ENCODE measurements around the gene PDE2A.

The PDE2A gene

DNA sequence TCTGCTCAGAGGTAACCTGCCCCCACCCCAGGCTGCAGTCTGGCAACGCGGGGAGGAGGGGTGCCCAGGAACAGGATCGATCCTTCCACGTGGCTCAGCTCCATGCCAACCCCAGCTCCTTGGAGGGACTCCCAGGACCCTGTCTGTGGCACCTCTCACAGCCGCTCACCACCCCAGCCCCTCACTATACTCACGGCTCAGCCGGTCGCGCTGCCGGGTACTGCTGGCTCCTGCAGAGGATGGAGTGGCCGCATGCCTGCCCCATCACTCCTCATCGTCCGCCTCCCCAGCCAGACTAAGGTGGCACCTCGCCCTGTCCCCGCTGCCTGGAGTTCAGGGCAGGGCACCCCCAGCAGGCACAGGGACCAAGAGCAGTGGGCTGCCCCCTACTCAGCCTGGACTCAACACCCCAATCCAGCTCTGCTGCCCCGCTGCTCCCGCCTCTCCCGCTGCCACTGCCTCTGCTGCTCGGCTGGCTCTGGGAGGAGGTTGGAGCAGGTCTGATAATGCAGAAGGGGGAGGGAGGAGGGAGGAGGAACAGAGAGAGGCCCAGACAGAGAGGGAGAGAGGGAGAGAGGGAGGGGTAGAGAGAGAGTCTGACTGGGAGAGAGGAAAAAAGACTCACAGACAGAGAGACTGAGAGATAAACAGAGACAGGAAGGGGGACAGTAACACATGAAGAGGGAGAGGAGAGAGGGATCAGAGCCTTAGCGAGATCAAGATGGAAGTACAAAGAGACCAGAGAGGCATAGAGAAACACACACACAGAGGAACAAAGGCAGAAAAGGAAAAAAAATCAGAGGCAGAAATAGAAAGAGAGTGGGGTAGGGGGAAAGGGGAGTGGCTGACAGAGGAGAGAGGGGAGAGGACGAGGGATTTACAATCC lies at the start of gene PDE2A:
Gene PDE2A (minus strand): TSS at position 480 of the 886 bp plus-strand sequence. CDS start 215 bp downstream, at position 265.
- DNase-seq = no peak
- in situ Hi-C loops (cut with HindIII; ENCODE audit: low pct_ligation_motif_present, low pct_unique_long_range_greater_than_20kb, low sequenced_read_pairs) = no loop called here

GRCh38 chr11:72723508-72723907 lies 49.3 kb upstream of the PDE2A start:
- in situ Hi-C loops (cut with HindIII; ENCODE audit: low pct_ligation_motif_present, low pct_unique_long_range_greater_than_20kb, low sequenced_read_pairs) = no loop called here

DNA sequence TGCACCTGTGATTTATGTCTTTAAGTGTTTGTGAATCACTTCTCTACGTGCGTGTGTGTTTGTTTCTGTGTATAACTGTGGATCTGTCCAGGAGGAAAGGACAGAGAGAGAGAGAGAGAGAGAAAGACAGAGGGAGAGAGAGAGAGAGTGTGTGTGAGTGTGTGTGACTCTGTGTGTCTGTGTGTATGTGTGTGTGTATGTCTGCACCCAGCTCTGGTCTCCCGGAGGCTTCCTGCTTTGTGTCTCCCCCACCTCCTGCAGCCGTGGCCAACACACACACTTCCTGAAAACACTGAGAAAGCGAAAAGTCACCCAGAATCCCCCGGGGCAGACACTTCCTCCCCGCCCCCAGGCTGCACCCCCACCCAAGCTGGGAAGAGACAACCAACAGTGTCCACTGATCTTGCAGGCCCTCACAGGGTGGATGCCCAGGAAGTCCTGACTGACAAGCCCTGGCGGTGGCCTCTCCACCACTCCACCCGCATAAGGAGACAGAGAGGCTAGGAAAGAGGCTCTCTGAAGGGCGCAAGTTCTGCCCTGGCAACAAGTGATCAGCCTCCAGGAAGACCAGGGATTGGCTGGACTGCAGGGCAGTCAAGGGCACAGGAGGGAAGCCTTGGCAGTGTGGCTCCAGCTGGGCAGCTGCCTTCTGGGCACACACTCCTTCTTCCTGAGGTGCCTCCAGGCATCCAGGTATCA lies 48.0 kb upstream of the PDE2A start:
- in situ Hi-C loops (cut with HindIII; ENCODE audit: low pct_ligation_motif_present, low pct_unique_long_range_greater_than_20kb, low sequenced_read_pairs) = no loop called here
- peak; percentile 85 for DNase-seq

More at GRCh38 chr11:72723508-72723907, 49.3 kb upstream of the PDE2A start:
- DNase-seq = peak; percentile 66

DNA sequence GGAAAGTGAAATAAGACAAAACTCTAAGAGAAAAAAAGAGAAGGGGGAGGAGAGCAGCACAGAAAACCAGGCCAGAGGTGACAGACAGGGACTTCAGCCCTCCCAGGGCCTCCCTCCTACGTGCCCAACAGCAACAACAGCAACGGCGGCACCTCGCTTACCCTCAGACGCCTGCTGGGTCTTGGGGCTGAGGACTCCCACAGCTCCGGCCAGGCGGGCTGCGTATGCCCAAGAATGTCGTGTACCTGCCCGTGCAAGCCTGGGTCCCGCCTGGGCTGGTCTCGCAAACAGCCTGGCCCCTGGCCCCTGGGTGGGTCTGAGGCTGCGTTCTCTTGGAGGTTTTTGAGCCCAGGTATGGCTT lies 47.4 kb upstream of the PDE2A start:
- in situ Hi-C loops (cut with HindIII; ENCODE audit: low pct_ligation_motif_present, low pct_unique_long_range_greater_than_20kb, low sequenced_read_pairs) = no loop called here

DNA sequence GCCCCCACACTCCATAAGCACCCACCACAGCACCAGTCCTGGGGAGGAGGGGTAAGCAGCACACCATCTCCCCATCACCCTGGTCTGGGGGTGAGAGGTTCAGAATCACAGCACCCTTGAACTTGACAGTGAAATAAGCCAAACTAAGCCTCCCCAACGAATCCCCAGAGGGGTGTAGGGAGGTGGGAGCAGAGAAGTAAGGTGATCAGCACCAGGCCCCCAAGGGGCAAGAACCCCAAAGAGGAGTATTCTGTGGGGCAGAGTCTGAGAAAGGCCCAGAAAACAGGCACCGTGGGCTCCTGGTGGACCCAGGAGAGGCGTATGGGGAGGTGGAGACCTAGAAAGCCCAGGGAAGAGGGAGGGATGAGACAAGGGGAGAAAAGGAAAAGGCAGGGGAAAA lies 47.1 kb upstream of the PDE2A start:
- no peak for DNase-seq
- in situ Hi-C loops (cut with HindIII; ENCODE audit: low pct_ligation_motif_present, low pct_unique_long_range_greater_than_20kb, low sequenced_read_pairs) = no loop called here

More for the DNA sequence above, 47.4 kb upstream of the PDE2A start:
- peak; percentile 8 for DNase-seq

- no peak for DNase-seq
- in situ Hi-C loops (cut with HindIII; ENCODE audit: low pct_ligation_motif_present, low pct_unique_long_range_greater_than_20kb, low sequenced_read_pairs) = no loop called here
These were observed 46.6 kb upstream of the PDE2A start for GRCh38 chr11:72720784-72721183.

DNA sequence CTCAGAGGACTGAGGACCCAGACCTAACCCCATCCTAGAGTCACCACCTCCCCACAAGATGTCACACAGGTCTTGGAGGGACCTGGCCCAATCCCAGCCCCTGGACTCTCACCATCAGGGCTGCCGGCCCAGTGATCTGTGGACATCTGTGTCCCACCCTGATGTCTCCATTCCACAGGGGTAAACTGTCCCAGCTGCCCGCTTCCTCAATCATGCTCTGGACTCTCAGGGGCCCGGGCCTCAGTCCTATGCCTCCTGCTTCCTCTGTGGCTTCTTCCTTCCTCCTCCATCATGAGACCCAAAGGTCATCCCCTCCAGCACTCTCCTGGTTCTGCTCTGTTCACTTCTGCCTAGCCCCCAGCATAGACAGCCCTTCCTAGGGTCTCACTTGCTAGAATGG lies 45.8 kb upstream of the PDE2A start:
- in situ Hi-C loops (cut with HindIII; ENCODE audit: low pct_ligation_motif_present, low pct_unique_long_range_greater_than_20kb, low sequenced_read_pairs) = no loop called here
- no peak for DNase-seq

- DNase-seq = no peak
- in situ Hi-C loops (cut with HindIII; ENCODE audit: low pct_ligation_motif_present, low pct_unique_long_range_greater_than_20kb, low sequenced_read_pairs) = no loop called here
These were observed 45.3 kb upstream of the PDE2A start for GRCh38 chr11:72719551-72719950.

- in situ Hi-C loops (cut with HindIII; ENCODE audit: low pct_ligation_motif_present, low pct_unique_long_range_greater_than_20kb, low sequenced_read_pairs) = no loop called here
- DNase-seq = no peak
These were observed 44.9 kb upstream of the PDE2A start for GRCh38 chr11:72719144-72719543.

GRCh38 chr11:72718101-72718501 lies 43.9 kb upstream of the PDE2A start:
- no peak for DNase-seq
- in situ Hi-C loops (cut with HindIII; ENCODE audit: low pct_ligation_motif_present, low pct_unique_long_range_greater_than_20kb, low sequenced_read_pairs) = no loop called here

DNA sequence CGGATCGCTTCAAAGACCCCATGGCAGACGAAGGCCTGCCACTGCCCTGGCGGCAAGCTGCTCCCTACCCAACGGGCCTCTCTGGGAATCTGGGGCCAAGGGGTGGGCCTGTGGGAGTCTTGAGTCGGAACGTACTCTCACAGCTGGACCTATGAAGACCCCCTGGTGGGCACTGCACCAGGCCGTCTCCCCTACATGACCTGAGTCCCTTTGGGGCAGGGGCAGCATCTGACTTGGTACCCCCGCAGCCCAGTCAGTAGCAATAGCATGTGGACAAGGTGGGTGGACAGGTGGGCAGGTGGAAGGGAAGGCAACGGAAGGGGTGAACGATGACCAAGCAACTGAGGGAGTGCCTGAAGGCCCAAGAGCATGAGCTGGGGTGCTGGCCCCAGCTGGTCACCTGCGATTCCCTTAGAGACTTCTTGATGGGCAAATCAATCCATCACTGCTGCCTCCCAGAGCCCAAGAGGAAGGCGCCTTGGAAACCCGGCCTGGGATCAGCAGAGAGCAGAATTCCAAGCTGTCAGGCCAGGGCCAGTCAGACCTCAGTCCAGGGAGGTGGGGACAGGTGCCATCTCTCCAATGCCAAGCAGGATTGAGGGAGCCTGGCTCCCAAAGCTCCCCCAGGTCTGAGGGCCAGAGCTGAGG lies 42.7 kb upstream of the PDE2A start:
- DNase-seq = no peak
- in situ Hi-C loops (cut with HindIII; ENCODE audit: low pct_ligation_motif_present, low pct_unique_long_range_greater_than_20kb, low sequenced_read_pairs) = no loop called here

DNA sequence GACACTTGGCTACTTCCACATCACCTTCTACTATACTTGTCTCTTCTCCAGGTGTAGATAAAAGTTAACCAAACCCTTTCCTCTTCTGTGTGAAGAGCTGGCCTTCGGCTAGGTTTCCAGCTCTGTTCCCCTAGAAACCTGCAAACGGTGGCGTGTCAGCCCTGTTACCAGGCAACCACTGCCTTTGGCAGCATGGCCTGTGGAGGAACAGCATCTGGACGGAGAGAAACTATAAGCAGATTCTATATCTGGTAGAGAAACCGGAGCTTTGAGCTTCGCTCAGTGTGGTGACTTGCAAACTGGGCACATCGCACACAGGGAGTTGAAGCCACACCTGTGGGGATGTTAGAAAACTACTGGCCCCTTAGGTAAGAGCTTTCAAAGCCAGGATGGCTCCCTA lies 42.1 kb upstream of the PDE2A start:
- in situ Hi-C loops (cut with HindIII; ENCODE audit: low pct_ligation_motif_present, low pct_unique_long_range_greater_than_20kb, low sequenced_read_pairs) = no loop called here

DNA sequence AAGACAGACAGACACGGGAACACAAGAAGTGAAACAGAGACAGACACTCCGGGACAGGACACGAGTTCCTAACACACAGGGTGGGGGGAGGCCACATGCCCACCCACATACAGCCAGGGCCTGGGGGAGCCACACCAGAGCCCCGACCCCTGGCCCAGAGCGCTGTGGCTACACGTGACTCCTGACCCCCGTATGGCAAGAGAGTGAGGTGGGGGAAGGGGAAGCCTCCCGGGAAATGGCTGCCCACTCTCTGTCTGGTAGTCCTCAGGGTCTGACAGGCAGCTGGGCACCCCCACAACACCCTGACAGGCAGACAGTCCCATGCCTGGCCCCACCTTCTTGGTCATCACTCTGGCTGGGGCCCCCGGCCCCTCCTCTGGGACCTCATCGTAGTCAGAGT lies 38.6 kb upstream of the PDE2A start:
- DNase-seq = no peak
- in situ Hi-C loops (cut with HindIII; ENCODE audit: low pct_ligation_motif_present, low pct_unique_long_range_greater_than_20kb, low sequenced_read_pairs) = no loop called here

More for the DNA sequence above, 42.1 kb upstream of the PDE2A start:
- DNase-seq = no peak

DNA sequence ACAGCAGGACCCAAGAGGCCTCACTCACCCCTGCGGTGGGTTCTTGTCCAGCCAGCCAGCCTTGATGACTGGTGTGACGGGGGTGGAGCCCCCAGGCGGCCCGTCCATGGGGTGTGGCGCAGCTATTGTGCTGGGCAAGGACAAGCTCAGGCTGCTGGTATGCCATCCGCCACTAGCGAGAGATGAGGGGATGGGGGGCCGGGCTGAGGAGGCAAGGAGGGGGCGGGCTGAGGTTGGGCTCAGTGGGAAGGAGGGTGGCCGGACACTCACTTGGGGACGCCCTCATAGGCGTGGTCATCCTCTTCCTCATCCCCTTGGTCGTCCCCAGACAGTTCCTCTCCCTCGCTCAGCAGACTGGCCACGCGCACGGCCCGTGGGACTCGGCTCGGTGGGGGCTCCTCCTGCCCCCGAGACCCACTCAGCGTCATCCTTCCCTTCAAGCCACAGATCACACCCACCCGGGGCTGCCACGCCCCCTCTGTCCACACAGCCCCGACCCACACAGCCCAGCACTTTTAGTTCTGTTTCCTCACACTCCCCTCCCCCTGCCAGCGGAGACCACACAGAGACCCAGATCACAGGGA lies 38.0 kb upstream of the PDE2A start:
- in situ Hi-C loops (cut with HindIII; ENCODE audit: low pct_ligation_motif_present, low pct_unique_long_range_greater_than_20kb, low sequenced_read_pairs) = no loop called here
- DNase-seq = no peak

GRCh38 chr11:72711141-72711540 lies 36.9 kb upstream of the PDE2A start:
- DNase-seq = no peak
- in situ Hi-C loops (cut with HindIII; ENCODE audit: low pct_ligation_motif_present, low pct_unique_long_range_greater_than_20kb, low sequenced_read_pairs) = no loop called here

GRCh38 chr11:72710278-72710677 lies 36.1 kb upstream of the PDE2A start:
- DNase-seq = no peak
- in situ Hi-C loops (cut with HindIII; ENCODE audit: low pct_ligation_motif_present, low pct_unique_long_range_greater_than_20kb, low sequenced_read_pairs) = no loop called here

DNA sequence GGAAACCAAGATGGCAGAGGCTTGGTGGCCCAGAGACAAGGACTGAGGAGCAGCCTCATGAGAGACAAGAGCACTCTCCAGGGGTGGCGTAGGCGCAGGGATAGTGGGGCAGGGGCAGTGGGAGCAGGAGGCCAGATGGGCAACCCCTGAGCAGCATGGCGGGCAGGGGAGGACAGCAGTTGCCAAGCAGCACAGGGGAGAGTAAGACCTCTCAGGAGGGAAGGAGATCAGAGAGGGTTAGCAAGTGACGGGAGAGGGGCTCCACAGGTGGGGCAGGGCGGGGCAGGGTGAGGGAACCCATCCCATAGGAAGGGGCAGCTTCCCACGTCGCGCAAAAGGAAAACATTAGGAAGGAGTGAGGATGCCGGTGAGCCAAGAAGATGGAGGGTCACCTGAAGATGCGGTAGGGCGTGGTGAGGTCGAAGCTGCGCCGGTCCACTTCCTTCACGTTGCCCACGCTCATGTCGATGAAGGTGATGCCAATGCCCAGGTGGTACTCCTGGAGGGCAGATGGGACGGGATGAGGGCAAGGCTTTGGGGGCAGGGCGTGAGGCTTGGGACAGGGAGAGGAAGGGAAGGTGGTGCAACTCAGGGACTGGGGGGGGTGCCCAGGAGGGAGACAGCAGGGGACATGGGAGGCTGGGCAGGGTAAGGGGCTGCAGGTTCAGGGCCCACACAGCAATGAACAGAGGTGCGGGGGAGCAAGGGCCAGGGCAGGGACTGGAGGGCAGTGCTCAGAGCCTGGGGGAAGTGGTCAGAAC lies 35.4 kb upstream of the PDE2A start:
- in situ Hi-C loops (cut with HindIII; ENCODE audit: low pct_ligation_motif_present, low pct_unique_long_range_greater_than_20kb, low sequenced_read_pairs) = no loop called here
- no peak for DNase-seq

DNA sequence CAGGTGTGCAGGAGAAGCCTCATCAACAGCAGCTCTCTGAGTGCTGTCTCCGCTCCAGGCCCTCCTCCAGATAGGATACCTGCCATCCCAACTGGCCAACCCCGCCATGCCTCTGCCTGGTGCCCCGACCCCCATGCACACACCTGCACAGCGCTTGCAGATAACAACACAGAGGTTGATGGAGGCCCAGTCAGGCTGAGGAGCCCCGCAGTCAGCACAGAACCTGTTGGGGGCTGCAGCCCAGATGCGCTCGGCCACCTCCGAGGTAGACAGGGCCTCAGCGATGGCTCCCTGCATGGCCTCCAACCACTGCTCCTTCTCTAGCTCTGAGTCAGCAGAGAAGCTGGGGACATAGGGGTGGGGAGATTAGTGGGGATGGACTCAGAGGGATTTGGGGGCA lies 32.8 kb upstream of the PDE2A start:
- no peak for DNase-seq
- in situ Hi-C loops (cut with HindIII; ENCODE audit: low pct_ligation_motif_present, low pct_unique_long_range_greater_than_20kb, low sequenced_read_pairs) = no loop called here

All from ACHN (cell line).